Stimulated activated naive CD4-positive, alpha-beta T cell treated with Interleukin-2 at 50 U/mL for 16 hours (primary cell): ENCODE data around the gene NEK8.
A peak's percentile ranks its signal among the peaks of the same experiment; 100 is the strongest.

Experiments
- DNase-seq: peaks from one replicate; lab custom pipeline; 2025; lab: John Stamatoyannopoulos, UW

NEK8 gene

GRCh38 chr17:28744972-28745785 is 16.6 kb downstream of the NEK8 start:
- no peak for DNase-seq

- no peak for DNase-seq
These were observed 17.3 kb downstream of the NEK8 start for GRCh38 chr17:28745786-28746411.

- DNase-seq, result no peak
These were observed 18.0 kb downstream of the NEK8 start for GRCh38 chr17:28746611-28747050.

- DNase-seq, result no peak
These were observed 18.6 kb downstream of the NEK8 start for GRCh38 chr17:28747051-28747691.

- DNase-seq, result no peak
These were observed 19.5 kb downstream of the NEK8 start for GRCh38 chr17:28747801-28748750.

GRCh38 chr17:28748852-28749515 is 20.4 kb downstream of the NEK8 start:
- no peak for DNase-seq

- DNase-seq, result no peak
These were observed 21.1 kb downstream of the NEK8 start for GRCh38 chr17:28749516-28750177.

- peak; percentile 84 for DNase-seq
These were observed 21.8 kb downstream of the NEK8 start for GRCh38 chr17:28750178-28751047.

GRCh38 chr17:28751600-28752366 is 23.2 kb downstream of the NEK8 start:
- DNase-seq, result no peak

- DNase-seq, result no peak
These were observed 26.9 kb downstream of the NEK8 start for GRCh38 chr17:28755486-28755885.

- no peak for DNase-seq
These were observed 27.6 kb downstream of the NEK8 start for GRCh38 chr17:28756049-28756804.

GRCh38 chr17:28758411-28759121 is 30.0 kb downstream of the NEK8 start:
- no peak for DNase-seq

- DNase-seq, result no peak
These were observed 30.8 kb downstream of the NEK8 start for GRCh38 chr17:28759256-28759865.

GRCh38 chr17:28760601-28761562 is 32.3 kb downstream of the NEK8 start:
- DNase-seq, result no peak

- no peak for DNase-seq
These were observed 34.7 kb downstream of the NEK8 start for GRCh38 chr17:28763137-28763799.
